ENCODE results near the gene LRG1.
A peak's percentile ranks its signal among the peaks of the same experiment; 100 is the strongest.

Gene LRG1, protein sequence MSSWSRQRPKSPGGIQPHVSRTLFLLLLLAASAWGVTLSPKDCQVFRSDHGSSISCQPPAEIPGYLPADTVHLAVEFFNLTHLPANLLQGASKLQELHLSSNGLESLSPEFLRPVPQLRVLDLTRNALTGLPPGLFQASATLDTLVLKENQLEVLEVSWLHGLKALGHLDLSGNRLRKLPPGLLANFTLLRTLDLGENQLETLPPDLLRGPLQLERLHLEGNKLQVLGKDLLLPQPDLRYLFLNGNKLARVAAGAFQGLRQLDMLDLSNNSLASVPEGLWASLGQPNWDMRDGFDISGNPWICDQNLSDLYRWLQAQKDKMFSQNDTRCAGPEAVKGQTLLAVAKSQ

DNA sequence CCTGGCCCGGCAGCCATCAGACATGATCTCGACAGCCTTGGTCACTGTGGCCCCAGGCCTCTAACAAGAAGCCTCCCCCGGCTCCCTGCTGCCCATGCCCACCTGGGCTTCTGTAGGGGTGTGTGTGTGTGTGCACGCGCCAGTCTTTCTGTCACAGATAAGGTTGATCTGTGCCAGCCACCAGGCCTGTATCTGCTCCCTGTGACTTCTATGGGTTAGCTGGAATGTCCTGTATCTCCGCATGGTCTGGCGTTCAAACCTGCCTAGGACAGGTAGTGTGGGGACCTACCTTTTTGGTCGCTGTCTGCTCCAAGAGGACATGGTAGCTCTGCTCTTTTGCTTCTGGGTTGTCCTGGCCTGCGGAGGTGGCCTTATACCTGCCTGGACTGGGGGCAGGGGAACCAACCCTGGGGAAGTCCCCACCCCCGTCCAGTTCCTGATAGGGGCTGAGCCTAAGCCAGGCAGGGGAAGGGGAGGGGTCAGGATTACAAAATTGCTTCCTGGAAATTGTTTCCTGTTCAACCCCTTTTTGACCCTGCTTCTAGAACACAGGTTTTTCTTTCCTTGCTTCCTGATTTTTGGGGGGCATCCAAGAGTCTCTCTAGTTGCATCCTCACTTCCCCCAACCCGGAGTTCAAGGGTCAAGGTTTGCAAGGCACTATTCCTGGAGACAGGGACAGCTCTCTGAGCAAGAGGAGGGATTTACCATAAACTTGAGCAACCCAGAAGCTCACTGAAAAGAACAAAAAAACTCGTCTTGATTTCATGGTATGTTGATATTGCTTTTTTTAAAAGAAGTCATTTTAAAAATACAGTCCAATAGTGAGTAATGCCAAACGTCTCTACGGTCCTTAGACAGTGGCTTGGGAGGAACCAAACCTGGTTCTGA lies at the start of gene LRG1:
LRG1 (minus strand) TSS at position 344 of the 889 bp plus-strand sequence; CDS start at position 321, 23 bp downstream.
- no peak for DNase-seq

- no peak for DNase-seq
These were observed 48.5 kb upstream of the LRG1 start for GRCh38 chr19:4588291-4588761.

DNA sequence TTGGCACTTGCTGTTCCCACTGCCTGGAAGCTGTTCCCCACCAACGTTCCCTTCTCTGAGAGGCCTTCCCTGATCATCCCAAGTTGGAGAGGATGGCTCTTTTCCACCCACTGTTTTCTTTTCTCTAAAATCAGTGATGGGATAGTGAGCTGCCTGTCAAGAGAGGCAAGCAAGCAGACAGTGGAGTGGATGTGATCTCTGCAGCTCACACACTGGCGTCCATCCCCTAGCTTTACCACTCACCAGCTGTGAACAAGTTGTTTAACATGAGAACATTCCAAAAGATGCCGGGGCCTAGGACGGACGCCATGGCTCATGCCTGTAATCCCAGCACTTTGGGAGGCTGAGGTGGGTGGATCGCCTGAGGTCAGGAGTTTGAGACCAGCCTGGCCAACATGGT lies 47.7 kb upstream of the LRG1 start:
- no peak for DNase-seq

- DNase-seq: no peak
These were observed 46.9 kb upstream of the LRG1 start for GRCh38 chr19:4586691-4587090.

- DNase-seq: no peak
These were observed 46.4 kb upstream of the LRG1 start for GRCh38 chr19:4586245-4586644.

GRCh38 chr19:4585556-4585955 lies 45.7 kb upstream of the LRG1 start:
- DNase-seq: no peak

- peak; percentile 78 for DNase-seq
These were observed 45.0 kb upstream of the LRG1 start for GRCh38 chr19:4584670-4585460.

DNA sequence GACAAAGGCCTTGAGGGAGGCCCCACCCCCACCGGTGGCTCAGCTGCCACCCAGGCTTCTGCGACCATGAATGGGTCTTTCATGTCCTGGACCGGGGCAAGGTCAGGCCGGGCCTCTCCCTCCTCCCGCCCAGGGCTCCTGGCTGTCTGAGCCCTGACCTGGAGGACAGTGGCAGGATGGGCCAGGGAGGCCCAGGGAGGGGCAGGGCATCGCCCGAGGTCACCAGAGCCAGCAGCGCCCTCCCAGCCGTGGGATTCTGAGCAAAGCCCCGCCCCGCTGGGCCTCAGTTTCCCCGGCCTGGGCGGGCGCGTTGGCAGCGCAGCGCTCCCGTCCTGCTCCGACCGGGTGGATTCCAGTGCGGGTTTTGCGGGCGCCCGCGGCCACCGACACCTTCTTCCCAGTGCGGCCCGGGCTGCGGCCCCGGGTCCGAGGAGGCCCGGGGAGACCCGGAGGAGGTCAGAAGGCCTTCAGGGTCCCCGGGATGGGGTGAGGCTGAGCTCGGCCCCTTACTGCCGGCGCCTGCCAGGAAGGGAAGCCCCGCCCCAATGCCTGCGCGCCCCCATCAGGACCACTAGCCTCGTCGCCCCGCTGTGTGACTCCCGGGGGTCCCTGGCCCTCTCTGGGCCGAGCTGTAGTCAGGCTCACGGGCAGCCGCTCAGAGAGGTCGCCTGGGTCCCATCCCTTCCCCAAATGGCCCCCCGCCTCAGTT lies 44.3 kb upstream of the LRG1 start:
- DNase-seq: no peak

GRCh38 chr19:4582980-4583842 lies 43.4 kb upstream of the LRG1 start:
- no peak for DNase-seq

- DNase-seq: no peak
These were observed 42.1 kb upstream of the LRG1 start for GRCh38 chr19:4581666-4582553.

GRCh38 chr19:4580961-4581665 lies 41.3 kb upstream of the LRG1 start:
- no peak for DNase-seq

- DNase-seq: no peak
These were observed 40.4 kb upstream of the LRG1 start for GRCh38 chr19:4580021-4580901.

- DNase-seq: no peak
These were observed 39.6 kb upstream of the LRG1 start for GRCh38 chr19:4579389-4579788.

GRCh38 chr19:4578552-4579248 lies 38.9 kb upstream of the LRG1 start:
- no peak for DNase-seq

DNA sequence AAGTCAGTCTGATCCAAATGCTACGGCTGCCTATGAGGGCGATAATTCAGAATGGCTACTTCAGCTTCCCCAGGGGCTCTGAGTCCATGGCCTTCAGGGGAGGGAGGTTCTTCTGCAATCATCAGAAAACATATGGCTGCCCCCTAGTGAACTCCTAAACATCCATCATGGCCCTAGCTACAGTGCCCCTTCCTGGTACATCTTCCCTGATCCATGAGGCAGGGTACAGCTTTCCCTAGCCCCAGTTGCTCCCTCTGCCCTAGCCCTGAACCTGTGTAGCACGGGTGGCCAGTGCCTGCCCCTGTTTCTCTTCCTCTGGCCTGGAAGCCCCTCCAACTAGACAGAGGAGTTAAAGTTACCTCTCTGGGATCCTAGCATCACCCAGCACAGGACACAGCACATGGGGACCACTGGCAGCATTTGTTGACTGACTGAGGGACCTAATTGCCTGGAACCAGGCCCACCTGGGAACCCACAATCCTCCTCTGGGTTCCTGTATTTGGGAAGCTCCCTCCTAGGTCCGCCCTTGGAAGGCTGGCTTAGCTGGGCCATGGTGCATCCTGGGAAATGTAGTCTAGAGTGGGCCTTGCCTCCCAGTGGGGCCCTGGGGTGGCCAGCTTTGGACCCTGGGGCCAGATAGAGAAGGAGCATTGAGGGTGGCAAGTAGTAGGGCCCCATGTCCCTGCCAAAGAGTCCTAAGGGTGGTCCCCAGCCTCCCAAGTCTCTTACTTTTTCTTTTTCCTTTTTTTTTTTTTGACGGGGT lies 37.4 kb upstream of the LRG1 start:
- no peak for DNase-seq

DNA sequence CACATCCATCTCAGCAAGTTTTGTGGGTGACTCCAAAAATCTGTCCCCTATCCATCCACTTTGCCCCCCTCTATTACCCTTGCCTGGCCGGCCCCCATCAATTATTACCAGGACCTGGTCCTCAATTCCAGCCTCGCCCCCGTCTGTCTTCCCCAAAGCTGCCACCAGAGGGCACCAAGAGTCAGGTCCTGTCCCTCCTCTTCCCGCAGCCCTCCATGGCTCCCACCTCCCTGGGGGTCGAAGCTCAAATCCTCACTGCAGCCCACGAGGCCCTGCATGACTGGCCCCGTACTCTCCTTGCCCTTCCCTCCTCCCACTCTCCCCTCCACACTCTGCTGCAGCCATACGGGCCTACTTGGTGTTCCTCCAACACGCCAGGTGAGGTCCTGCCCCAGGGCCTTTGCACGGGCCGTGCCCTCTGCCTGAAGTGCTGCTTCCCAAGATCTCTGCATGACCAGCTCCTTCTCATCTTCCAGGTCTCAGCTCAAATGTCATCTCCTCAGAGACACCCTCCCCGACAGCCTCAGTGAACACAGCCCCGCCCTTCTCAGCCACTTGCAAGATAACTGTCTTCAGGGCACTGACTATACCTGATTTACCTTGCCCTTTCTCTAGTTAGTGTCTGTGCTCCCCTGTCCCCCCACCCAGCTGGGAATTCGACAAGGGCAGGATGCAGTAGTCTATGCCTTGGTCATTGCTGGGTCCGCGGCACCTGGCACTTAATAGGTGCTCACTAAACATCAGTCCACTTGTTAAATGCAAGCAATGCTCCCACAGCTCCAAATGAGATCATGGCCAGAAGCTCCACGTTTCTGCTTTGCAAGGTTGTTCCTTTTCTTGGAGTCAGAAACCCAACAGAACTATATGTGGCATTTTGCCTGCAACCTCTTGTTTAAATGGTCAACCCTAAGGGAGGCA lies 36.4 kb upstream of the LRG1 start:
- no peak for DNase-seq
